ENCODE measurements around the gene PCAT6. TPM values are rescaled to one million over a fixed set of nuclear protein-coding genes. Genes with fewer than 3 reads are reported as not detected.
A peak's percentile ranks its signal among the peaks of the same experiment; 100 is the strongest.

The PCAT6 gene
- total and polyA plus RNA-seq, 2 experiments from 2014 or later, result 7.2 to 28.1 TPM

GRCh38 chr1:202807451-202807925, 3.3 kb upstream of the PCAT6 start:
- Histone ChIP-seq H3K4me2 (peak overlapping the region; percentile 89), H3K4me3 (peak overlapping the region; percentile 66), H3K79me2 (replicated peaks; ENCODE audit: insufficient read depth) (peaks cover 64% of the 10 kb centered on the region), H3K4me1 (ENCODE audit: insufficient read depth) (peaks cover 54% of the 10 kb centered on the region), H3K9me2 (ENCODE audit: insufficient read depth) (no peaks in the 10 kb centered on the region; the same call in 1 of the 2 replicates), H3K36me3 (ENCODE audit: insufficient read depth) (no peaks in the 10 kb centered on the region), H3K27me3 (ENCODE audit: insufficient read depth) (peaks cover 18% of the 10 kb centered on the region), H4K20me1 (replicated peaks; ENCODE audit: insufficient read depth) (peaks cover 17% of the 10 kb centered on the region), H3F3A (replicated peaks; ENCODE audit: low read depth) (peaks cover 5% of the 10 kb centered on the region; the same call in 1 of the 2 replicates), H2AFZ (no peak overlapping the region), H3K27ac (ENCODE audit: low read depth) (0 out of 2 replicates have a peak overlapping the region, but pooled peaks have one; percentile 48)
- Mint-ChIP-seq H3K36me3 (ENCODE audit: low read depth) (no peaks in the 10 kb centered on the region; the same call in 2 of the 3 replicates), H3K27ac (no peak overlapping the region), H3K4me1 (peaks cover 56% of the 10 kb centered on the region), H3K4me3 (peak overlapping the region; percentile 78), H3K27me3 (ENCODE audit: insufficient read depth, low read depth, poor library complexity) (peaks cover 13% of the 10 kb centered on the region), H3K9me3 (no peaks in the 10 kb centered on the region)
- TF ChIP-seq STAT1 (IDR thresholded peaks at IDR 0.05; ENCODE audit: unreplicated experiment) (no peak), ZNF114 (CRISPR knock-in tag; IDR thresholded peaks at IDR 0.05) (no peak)
- TF ChIP-seq, protein P1, sequence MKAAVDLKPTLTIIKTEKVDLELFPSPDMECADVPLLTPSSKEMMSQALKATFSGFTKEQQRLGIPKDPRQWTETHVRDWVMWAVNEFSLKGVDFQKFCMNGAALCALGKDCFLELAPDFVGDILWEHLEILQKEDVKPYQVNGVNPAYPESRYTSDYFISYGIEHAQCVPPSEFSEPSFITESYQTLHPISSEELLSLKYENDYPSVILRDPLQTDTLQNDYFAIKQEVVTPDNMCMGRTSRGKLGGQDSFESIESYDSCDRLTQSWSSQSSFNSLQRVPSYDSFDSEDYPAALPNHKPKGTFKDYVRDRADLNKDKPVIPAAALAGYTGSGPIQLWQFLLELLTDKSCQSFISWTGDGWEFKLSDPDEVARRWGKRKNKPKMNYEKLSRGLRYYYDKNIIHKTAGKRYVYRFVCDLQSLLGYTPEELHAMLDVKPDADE (IDR thresholded peaks at IDR 0.05), result no peak
- TF ChIP-seq, protein P2, sequence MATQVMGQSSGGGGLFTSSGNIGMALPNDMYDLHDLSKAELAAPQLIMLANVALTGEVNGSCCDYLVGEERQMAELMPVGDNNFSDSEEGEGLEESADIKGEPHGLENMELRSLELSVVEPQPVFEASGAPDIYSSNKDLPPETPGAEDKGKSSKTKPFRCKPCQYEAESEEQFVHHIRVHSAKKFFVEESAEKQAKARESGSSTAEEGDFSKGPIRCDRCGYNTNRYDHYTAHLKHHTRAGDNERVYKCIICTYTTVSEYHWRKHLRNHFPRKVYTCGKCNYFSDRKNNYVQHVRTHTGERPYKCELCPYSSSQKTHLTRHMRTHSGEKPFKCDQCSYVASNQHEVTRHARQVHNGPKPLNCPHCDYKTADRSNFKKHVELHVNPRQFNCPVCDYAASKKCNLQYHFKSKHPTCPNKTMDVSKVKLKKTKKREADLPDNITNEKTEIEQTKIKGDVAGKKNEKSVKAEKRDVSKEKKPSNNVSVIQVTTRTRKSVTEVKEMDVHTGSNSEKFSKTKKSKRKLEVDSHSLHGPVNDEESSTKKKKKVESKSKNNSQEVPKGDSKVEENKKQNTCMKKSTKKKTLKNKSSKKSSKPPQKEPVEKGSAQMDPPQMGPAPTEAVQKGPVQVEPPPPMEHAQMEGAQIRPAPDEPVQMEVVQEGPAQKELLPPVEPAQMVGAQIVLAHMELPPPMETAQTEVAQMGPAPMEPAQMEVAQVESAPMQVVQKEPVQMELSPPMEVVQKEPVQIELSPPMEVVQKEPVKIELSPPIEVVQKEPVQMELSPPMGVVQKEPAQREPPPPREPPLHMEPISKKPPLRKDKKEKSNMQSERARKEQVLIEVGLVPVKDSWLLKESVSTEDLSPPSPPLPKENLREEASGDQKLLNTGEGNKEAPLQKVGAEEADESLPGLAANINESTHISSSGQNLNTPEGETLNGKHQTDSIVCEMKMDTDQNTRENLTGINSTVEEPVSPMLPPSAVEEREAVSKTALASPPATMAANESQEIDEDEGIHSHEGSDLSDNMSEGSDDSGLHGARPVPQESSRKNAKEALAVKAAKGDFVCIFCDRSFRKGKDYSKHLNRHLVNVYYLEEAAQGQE (IDR thresholded peaks at IDR 0.05; ENCODE audit: unreplicated experiment), result no peak
- ATAC-seq (peak; percentile 2), DNase-seq (ENCODE audit: low spot score) (peak; percentile 65)

DNA sequence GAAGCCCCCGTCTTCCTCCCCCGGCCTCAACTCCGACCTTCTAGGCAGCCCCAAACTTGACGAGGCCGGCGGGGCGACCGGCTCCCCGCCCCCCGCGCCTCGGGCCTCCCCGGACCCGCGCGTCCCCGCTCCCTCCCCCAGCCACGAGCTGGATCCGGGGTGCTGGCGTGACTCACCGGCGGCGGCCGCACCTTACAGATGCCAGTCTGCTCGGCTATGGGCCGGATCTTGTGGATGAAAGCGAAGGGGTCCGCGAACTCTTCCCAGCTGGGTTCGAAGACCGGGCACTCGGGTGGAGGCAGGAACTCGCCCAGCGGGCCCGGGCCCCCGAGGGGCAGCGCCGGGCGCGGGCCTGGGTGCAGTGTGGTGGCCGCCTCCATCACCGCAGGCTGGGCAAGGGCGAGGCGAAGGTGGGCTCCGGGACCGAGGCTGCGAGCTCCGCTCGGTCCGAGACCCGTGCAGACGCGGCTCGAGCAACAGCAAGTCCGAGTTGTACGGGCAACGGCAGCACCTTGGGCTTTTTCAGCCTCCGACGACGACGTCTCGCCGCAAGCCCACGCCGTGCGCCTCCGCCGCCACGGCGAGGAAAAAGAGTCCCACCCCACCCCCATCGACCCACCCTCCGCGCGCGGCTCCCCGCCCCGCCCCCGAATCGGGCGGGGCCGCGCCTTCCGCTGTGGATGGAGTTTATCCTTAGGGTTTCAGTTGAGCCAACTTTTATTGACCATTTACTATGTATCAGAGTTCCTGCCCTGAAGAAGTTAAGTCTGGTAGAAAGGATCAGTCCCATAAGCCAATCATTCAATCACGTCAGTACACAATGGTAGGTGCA, 2.6 kb upstream of the PCAT6 start, which contains the start of gene KDM5B:
Gene KDM5B, minus strand, starts transcription at position 496 of the 832 bp plus-strand sequence. Its CDS starts 116 bp downstream, at position 380.
- peak within 1 kb of the TSS; percentile 78 for H3K4me3 Mint-ChIP-seq
- peaks cover 10% of the 10 kb centered on the region for H4K20me1 ChIP-seq (replicated peaks; ENCODE audit: insufficient read depth)
- H3K27ac ChIP-seq (ENCODE audit: low read depth), result 0 out of 2 replicates have a peak within 1 kb of the TSS, but pooled peaks have one; percentile 48
- no peaks in the 10 kb centered on the region for H3K36me3 ChIP-seq (ENCODE audit: insufficient read depth)
- peak within 1 kb of the TSS; percentile 74 for H2AFZ ChIP-seq
- peaks cover 54% of the 10 kb centered on the region for H3K4me1 ChIP-seq (ENCODE audit: insufficient read depth)
- H3F3A ChIP-seq (replicated peaks; ENCODE audit: low read depth), result peaks cover 7% of the 10 kb centered on the region; the same call in 1 of the 2 replicates
- peaks cover 18% of the 10 kb centered on the region for H3K27me3 ChIP-seq (ENCODE audit: insufficient read depth)
- peak within 1 kb of the TSS; percentile 89 for H3K4me2 ChIP-seq
- H3K79me2 ChIP-seq (replicated peaks; ENCODE audit: insufficient read depth), result peaks cover 58% of the 10 kb centered on the region
- TF ChIP-seq, protein P1 (IDR thresholded peaks at IDR 0.05), result peak; percentile 57; the same call in 1 of the 2 replicates
- TF ChIP-seq NANOG (IDR thresholded peaks at IDR 0.05; ENCODE audit: borderline replicate concordance) (no peak), STAT1 (IDR thresholded peaks at IDR 0.05; ENCODE audit: unreplicated experiment) (no peak), CREB1 (CRISPR knock-in tag; IDR thresholded peaks at IDR 0.05; ENCODE audit: low read depth) (peak; percentile 87), POLR2AphosphoS5 (IDR thresholded peaks at IDR 0.05; ENCODE audit: low read depth) (peak; percentile 99)
- no peaks in the 10 kb centered on the region; the same call in 1 of the 2 replicates for H3K9me2 ChIP-seq (ENCODE audit: insufficient read depth)
- H3K27me3 Mint-ChIP-seq (ENCODE audit: insufficient read depth, low read depth, poor library complexity), result peaks cover 15% of the 10 kb centered on the region
- peak; percentile 81 for DNase-seq (ENCODE audit: low spot score)
- peak within 1 kb of the TSS; percentile 66 for H3K4me3 ChIP-seq
- no peak within 1 kb of the TSS for H3K27ac Mint-ChIP-seq
- H3K4me1 Mint-ChIP-seq, result peaks cover 56% of the 10 kb centered on the region
- no peaks in the 10 kb centered on the region for H3K9me3 Mint-ChIP-seq
- no peaks in the 10 kb centered on the region; the same call in 2 of the 3 replicates for H3K36me3 Mint-ChIP-seq (ENCODE audit: low read depth)
- peak; percentile 2 for ATAC-seq
